ENCODE results near the gene C2orf81.

- TF ChIP-seq CTCF (IDR thresholded peaks at IDR 0.05; ENCODE audit: insufficient read depth, low read depth, low read length) (no peak), EZH2 (IDR thresholded peaks at IDR 0.05; ENCODE audit: insufficient read depth, low read length) (no peak)
These were observed 14.8 kb upstream of the C2orf81 start for GRCh38 chr2:74436111-74436805.
